ENCODE results near the gene ETFB. TPM values are rescaled to one million over a fixed set of nuclear protein-coding genes. Genes with fewer than 3 reads are reported as not detected.

Gene ETFB
- total RNA-seq, 2 donors from 2014 or later: 141 to 217 TPM

GRCh38 chr19:51352783-51353360 is 13.3 kb downstream of the ETFB start:
- H3K36me3 ChIP-seq: peaks cover 4% of the 10 kb centered on the region
- H3K9ac ChIP-seq (ENCODE audit: low read depth in 2 of 2, low read length in 2 of 2): no peak overlapping the region
- H3K9me3 ChIP-seq: no peaks in the 10 kb centered on the region
- no peaks in the 10 kb centered on the region for H3K4me1 ChIP-seq
- H3K27me3 ChIP-seq: no peaks in the 10 kb centered on the region
- H3K27ac ChIP-seq: no peak overlapping the region
- no peak overlapping the region for H3K4me3 ChIP-seq
- intact Hi-C loops (cut with DNase I): no loop called here
- no peak for TF ChIP-seq CTCF (IDR thresholded peaks at IDR 0.05)
- DNase-seq: no peak

GRCh38 chr19:51351266-51351990 is 14.8 kb downstream of the ETFB start:
- Histone ChIP-seq H3K4me3 (no peak overlapping the region), H3K9me3 (no peaks in the 10 kb centered on the region), H3K4me1 (no peaks in the 10 kb centered on the region), H3K27ac (no peak overlapping the region), H3K9ac (ENCODE audit: low read depth in 2 of 2, low read length in 2 of 2) (no peak overlapping the region), H3K27me3 (no peaks in the 10 kb centered on the region), H3K36me3 (peaks cover 4% of the 10 kb centered on the region)
- TF ChIP-seq CTCF (IDR thresholded peaks at IDR 0.05): no peak
- intact Hi-C loops (cut with DNase I): no loop called here
- DNase-seq: no peak

- DNase-seq: no peak
- Histone ChIP-seq H3K4me3 (no peak overlapping the region), H3K4me1 (no peaks in the 10 kb centered on the region), H3K9me3 (no peaks in the 10 kb centered on the region), H3K27ac (no peak overlapping the region), H3K27me3 (no peaks in the 10 kb centered on the region), H3K36me3 (peaks cover 4% of the 10 kb centered on the region), H3K9ac (ENCODE audit: low read depth in 2 of 2, low read length in 2 of 2) (no peak overlapping the region)
- intact Hi-C loops (cut with DNase I): no loop called here
- no peak for TF ChIP-seq CTCF (IDR thresholded peaks at IDR 0.05)
Observed at GRCh38 chr19:51347209-51347928, 18.8 kb downstream of the ETFB start.

- peaks cover 1% of the 10 kb centered on the region for H3K36me3 ChIP-seq
- DNase-seq: no peak
- TF ChIP-seq CTCF (IDR thresholded peaks at IDR 0.05): no peak
Observed at GRCh38 chr19:51346742-51347141, 19.4 kb downstream of the ETFB start.

GRCh38 chr19:51345076-51345620 is 21.0 kb downstream of the ETFB start:
- no peak for TF ChIP-seq CTCF (IDR thresholded peaks at IDR 0.05)
- intact Hi-C loops (cut with DNase I): no loop called here
- Histone ChIP-seq H3K4me3 (no peak overlapping the region), H3K4me1 (peaks cover 4% of the 10 kb centered on the region), H3K36me3 (no peaks in the 10 kb centered on the region), H3K9me3 (no peaks in the 10 kb centered on the region), H3K9ac (ENCODE audit: low read depth in 2 of 2, low read length in 2 of 2) (no peak overlapping the region), H3K27me3 (no peaks in the 10 kb centered on the region), H3K27ac (no peak overlapping the region)
- DNase-seq: no peak

More at GRCh38 chr19:51346742-51347141, 19.4 kb downstream of the ETFB start:
- intact Hi-C loops (cut with DNase I): no loop called here
- Histone ChIP-seq H3K4me1 (no peaks in the 10 kb centered on the region), H3K4me3 (no peak overlapping the region), H3K9me3 (no peaks in the 10 kb centered on the region), H3K27me3 (no peaks in the 10 kb centered on the region), H3K9ac (ENCODE audit: low read depth in 2 of 2, low read length in 2 of 2) (no peak overlapping the region), H3K27ac (no peak overlapping the region)
